GM18508 (cell line): ENCODE data around the gene LIF.
"Not testable (repeated sequence)": the region's sequence is repeated elsewhere in the genome, so short reads cannot be mapped to it uniquely, and the experiment has no call there.

ENCODE experiments used
- ATAC-seq: cut with Tn5 transposase; IDR thresholded peaks from one replicate; pipeline ENCODE4 v1.9.1; 2021; ENCODE audit warnings: moderate number of reproducible peaks; ENCODE audit not compliant: insufficient read depth, unreplicated experiment

Gene LIF

DNA sequence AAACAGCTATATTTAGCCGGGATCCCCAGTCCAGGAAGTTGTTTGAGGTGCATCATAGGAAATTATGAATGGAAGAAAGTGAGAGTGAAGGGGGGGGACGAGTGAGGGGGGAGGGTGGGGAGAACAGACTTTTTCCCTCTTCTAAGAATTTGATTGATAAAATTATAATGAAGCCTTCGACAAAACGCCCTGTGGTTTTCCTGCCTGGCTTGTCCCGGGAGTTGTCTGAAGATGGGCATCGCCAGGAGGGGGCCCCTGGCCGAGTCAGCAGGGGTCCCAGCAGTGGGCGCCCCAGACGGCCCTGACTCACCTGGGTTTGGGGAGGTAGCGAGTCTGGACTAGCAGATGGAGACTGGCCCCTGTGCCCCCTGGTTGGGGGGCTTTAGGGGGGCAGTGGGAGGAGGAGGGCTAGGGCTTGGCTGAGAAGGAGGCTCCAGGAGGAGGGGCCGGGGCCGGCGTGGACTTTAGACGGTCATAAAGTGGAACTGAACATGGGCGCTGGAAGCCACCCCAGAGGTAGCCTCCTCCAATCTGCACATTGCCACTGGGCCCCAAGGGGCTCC is 336 bp upstream of the LIF start:
- no peak for ATAC-seq

DNA sequence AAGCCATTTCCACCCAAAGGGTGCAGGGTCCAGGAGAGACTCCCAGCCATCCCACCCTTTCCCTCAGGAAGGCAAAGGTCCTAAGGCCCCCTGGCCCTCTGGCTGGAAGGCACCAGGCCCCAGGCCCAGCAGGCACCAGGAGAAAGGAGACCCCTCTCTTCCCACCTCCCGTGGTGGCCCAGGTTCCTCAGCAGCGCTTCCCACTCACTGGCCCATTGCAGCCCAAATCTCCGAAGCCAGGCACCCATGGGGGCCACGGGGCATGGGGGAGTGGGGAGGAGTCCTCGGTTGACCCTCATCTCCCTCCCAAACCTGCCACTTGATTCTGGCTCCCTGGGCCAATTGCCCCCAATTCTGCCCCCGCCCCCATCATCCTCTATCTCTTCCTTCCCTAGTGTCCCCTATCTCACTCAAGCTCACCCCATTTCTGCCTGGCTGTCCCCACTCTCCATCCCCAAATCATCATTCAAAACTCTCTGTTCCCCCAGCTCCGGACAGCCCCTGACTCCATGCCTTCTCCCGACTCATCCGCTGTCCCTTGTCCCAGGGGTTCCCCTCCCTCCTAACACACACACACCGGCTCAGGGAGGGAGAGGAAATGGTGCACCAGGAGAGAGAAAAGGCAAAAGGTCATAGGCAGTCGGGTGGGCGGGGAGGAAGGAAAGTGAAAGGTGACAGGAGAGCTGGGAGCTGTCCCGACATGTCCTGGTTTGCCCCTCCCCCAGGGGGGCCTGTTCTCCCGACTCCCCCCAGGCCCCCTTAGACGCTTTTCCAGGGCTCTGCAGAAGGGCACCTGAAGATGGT is 1.2 kb downstream of the LIF start:
- ATAC-seq = no peak

DNA sequence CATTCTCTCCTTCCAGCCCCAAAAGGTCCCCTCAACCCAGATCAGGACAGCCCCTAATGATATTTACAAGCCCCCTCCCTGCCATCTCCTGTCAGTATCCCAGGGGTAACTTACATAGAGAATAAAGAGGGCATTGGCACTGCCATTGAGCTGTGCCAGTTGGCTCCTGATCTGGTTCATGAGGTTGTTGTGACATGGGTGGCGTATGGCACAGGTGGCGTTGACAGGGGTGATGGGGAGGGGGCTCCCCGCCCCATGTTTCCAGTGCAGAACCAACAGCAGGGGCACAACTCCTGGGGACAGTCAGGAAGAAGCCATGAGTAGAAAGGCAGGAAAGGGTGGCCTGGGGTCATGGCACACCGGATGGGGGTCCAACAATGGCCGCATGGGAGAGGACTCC is 1.9 kb downstream of the LIF start:
- no peak for ATAC-seq

GRCh38 chr22:30244066-30244465 is 2.5 kb downstream of the LIF start:
- no peak for ATAC-seq

DNA sequence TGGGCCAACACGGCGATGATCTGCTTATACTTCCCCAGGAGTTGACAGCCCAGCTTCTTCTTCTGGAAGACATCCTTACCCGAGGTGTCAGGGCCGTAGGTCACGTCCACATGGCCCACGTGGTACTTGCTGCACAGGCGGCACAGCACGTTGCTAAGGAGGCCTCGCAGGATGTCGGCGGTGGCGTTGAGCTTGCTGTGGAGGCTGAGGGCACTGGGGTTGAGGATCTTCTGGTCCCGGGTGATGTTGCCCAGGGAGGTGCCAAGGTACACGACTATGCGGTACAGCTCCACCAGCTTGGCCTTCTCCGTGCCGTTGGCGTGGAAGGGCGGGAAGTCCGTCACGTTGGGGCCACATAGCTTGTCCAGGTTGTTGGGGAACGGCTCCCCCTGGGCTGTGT is 2.9 kb downstream of the LIF start:
- no peak for ATAC-seq

DNA sequence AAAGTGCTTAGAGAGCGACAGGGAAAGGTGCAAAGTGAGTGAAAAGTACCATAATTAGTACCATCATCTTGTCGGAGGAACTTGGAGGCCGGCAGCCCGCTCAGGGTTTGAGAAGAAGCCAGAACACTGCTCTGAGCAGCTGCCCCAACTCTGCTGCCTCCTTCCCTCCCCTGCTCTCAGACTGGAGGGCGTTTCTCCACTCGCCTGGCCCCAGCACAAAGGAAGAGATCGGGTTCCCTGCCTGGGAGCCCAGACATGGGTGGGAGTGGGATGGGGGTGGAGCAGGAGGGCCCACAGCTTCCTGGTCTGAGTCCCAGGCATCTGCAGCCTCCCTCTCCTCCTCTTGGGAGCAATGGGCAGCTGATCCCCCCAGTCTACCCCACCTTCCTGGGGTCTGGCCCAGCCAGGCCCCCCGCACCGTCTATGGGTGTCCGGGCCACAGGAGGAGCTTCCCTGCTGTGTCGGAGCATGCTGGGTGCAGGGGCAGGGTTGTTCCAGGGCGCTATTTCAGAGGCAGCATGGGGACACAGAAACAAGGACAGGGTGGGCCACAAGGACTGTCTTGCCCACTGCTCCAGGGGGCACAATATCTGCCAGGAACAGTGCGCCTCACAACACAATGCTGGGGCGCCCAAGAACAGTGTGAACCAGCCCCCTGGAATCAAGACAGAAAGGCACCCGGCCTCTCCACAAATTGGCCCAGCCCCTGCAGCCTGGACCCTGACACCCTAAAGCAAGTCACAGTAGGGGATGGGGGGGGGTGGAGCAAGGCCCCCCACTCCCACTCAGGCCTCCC is 4.8 kb downstream of the LIF start:
- ATAC-seq = no peak

DNA sequence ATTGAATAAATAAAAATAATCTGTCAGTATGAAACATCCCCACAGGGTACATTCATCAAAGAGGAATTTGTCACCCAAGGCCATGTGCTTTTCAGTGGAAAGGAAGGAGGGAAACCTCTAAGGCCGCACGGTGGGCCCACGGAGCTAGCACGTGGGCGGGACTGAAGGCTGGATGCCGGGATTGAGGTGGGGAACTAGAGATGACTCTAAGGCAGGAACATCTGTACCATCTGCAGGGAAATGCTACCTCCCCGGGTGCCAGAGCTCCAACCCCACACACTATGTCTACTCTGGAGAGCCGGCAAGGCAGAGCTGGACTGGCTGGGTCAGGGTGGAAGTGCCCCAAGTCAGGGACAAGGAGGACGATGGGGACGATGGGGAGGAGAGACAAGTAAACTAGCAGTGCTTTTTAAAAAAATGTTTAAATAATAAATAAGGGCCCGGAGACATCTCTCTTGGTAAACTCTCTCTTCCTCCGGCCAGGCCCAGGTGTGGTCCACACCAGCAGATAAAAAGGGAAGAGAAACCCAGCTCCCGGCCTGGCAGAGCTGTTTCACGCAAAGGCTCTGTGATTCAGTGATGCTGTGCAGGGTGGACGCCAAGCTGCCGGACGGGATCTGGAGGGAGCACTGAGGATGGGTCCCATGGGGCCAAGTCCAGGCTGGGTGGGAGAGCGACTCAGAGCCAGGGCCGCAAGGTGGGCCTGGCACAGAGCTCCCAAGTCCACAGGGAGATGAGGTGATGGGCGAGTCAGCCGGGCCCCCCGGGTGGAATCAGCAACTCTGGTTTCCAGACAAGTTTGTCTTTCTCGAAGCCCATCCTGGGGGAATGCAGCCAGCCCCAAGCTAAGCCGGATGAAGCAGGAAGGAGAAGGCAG is 5.8 kb downstream of the LIF start:
- no peak for ATAC-seq

DNA sequence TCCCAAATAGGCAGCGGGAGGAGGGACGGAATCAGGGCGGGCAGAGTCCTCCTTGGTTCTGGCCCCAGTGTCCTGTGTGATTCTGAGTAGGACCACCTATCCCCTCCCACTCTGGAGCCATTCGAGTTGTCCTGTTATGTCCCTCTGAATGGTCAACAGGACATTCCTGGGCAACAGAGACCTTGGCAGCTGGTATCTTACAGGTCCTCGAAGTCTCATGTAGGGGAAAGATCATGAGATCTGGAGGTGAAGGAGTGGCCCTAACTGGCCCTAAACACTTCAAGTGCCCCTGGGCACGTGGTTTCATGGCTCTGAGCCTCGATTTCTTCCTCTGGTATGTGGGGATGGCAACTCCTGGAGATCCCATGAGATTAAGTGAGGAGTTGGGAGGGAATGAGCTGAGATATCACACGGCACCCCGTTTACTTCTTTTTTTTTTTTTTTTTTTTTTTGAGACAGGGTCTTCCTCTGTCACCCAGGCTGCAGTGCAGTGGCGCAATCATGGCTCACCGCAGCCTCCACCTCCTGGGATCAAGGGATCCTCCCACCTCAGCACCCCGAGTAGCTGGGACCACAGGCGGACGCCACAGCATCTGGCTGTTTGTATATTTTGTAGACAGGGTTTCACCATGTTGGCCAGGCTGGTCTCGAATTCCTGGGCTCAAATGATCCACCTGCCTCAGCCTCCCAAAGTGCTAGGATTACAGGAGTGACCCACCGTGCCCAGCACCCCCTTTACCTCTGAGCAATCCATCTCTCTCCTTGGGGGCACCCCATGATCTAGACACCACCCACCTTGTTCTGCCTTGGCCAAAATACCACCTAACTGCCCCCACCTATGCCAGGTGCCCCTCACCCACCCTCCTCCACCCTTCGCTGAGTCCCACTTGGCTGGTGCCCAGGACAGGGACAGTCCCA is 6.8 kb downstream of the LIF start:
- no peak for ATAC-seq

GRCh38 chr22:30238661-30239487 is 7.7 kb downstream of the LIF start:
- no peak for ATAC-seq

DNA sequence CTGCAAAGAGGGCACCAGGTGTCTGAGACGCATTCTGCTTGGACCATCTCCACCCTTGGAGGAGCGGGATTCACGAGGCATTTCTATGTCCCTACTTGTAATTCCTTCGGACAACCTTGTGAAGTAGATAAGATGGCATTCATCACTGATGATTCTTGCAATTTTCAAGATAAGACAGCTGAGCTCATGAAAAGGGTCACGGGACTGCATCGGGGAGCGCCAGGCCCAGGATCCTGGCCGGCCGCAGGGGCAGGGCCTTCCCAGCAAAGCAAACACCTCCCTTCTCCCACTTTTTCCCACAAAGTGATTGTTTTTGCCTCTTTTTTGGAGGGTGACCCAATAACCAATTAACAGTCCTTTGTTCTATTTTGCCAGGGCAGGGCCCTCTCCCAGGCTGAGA is 8.4 kb downstream of the LIF start:
- ATAC-seq = no peak

DNA sequence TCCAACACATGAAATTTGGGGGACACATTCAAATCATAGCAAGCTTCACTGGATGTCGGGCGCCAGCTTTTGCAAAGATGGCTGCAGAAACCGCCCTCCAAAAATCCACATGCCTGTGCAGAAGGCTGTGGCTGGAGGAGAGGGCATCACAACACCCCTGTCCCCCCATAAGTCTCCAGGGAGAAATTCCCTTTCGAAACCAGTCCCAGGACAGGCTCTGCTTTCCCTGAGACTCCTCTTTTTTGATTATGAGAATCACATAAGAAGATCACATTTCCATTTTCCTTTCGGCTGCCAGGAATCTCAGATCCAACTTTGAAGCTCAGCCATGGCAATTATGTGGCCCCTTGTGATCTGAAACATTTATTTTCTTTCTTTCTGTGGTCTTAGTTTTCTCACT is 9.7 kb downstream of the LIF start:
- no peak for ATAC-seq

- no peak for ATAC-seq
Observed at GRCh38 chr22:30235687-30236170, 10.8 kb downstream of the LIF start.

- no peak for ATAC-seq
Observed at GRCh38 chr22:30234786-30235470, 11.6 kb downstream of the LIF start.

DNA sequence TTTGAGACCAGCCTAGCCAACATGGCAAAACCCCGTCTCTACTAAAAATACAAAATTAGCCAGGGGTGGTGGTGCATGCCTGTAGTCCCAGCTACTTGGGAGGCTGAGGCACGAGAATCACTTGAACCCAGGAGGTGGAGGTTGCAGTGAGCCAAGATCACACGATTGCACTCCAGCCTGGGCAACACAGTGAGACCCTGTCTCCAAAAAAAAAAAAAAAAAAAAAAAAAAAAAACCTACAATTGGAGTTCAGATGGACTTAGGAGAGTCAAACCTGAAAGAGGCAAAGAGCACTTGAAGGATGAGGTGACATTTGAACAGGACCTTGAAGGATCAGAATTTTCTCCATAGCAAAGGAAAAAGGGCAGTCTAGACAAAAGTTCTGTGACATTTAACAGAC is 12.2 kb downstream of the LIF start:
- not testable (repeated sequence) for ATAC-seq

DNA sequence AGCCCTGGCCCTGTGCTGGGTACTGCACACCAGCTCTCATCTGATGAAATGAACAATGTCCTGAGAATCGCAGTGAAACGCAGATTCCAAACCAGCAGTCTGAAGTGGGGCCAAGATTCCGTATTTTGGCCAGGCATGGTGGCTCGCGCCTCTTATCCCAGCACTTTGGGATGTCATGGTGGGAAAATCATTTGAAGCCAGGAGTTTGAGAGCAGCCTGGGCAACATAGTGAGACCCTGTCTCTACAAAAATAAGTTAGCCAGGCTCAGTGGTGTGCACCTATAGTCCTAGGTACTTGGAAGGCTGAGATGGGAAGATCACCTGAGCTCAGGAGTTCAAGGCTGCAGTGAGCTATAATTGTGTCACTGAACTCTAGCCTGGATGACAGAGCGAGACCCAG is 13.0 kb downstream of the LIF start:
- no peak for ATAC-seq

DNA sequence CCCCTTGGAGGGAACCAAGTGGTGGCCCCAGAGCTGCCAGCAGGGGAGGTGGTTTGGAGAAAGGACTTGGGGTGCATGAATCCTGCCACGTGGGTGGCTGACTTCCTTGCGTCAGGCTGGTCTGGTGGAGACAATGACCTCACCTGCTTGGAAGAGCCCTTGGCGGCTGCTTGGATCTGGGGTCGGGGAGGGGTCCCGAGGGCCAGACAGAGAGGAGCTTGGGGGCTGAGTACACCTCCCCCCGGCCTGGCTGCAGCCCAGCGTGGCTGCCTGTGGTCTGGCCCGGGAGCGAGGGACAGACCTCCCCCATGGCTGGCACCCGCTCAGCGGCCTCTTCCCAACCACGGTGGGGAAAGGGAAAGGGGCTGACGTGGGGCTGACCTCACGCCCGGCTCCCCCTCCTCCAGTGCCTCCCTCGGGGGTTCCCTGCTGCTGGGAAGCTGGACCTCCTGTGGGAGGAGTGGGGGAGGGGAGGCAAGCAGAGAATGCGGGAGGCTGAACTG is 13.8 kb downstream of the LIF start:
- ATAC-seq = no peak

- ATAC-seq = no peak
Observed at GRCh38 chr22:30230787-30231461, 15.6 kb downstream of the LIF start.
